Astrocyte (in vitro differentiated cells and primary cell): ENCODE data around the gene TMEM94. TPM values are rescaled to one million over a fixed set of nuclear protein-coding genes. Genes with fewer than 3 reads are reported as not detected.

Experiments
- DNase-seq: peaks from one replicate; pipeline ENCODE4 v3.0.0-alpha.2; 2010; ENCODE audit warnings: low read depth
- FAIRE-seq: peaks from 2 replicates; lab custom pipeline; 2011; peaks lifted over from hg19 to GRCh38; lab: Jason Lieb, UNC
- H2AFZ ChIP-seq: 2 replicates; pipeline ENCODE4 v1.6.0; 2012; ENCODE audit warnings: low read depth, low read length, inconsistent platforms
- H3K27ac ChIP-seq: 2 replicates; pipeline ENCODE4 v1.5.1; 2011; ENCODE audit warnings: low read depth, low read length, inconsistent platforms
- H3K27me3 ChIP-seq: 2 replicates; pipeline ENCODE4 v1.6.0; 2011; ENCODE audit warnings: low read length, inconsistent platforms; ENCODE audit not compliant: insufficient read depth
- H3K36me3 ChIP-seq: 2 replicates; pipeline ENCODE4 v1.5.1; 2011; ENCODE audit warnings: low read length, inconsistent platforms; ENCODE audit not compliant: insufficient read depth
- H3K4me1 ChIP-seq: 2 replicates; pipeline ENCODE4 v1.5.1; 2011; ENCODE audit warnings: low read length, inconsistent platforms; ENCODE audit not compliant: insufficient read depth
- H3K4me2 ChIP-seq: 2 replicates; pipeline ENCODE4 v1.6.0; 2012; ENCODE audit warnings: low read length, inconsistent platforms
- H3K4me3 ChIP-seq: 2 replicates; pipeline ENCODE4 v1.5.1; 2011; ENCODE audit warnings: low read depth, mild to moderate bottlenecking, low read length, inconsistent platforms; ENCODE audit not compliant: insufficient read depth
- H3K79me2 ChIP-seq: 2 replicates; pipeline ENCODE4 v1.6.0; 2012; ENCODE audit warnings: mild to moderate bottlenecking, low read length, inconsistent platforms; ENCODE audit not compliant: insufficient read depth
- H3K9ac ChIP-seq: 2 replicates; pipeline ENCODE4 v1.6.0; 2012; ENCODE audit warnings: mild to moderate bottlenecking, low read length, inconsistent platforms
- H3K9me3 ChIP-seq: 2 replicates; pipeline ENCODE4 v1.5.1; 2012; ENCODE audit warnings: low read depth, mild to moderate bottlenecking, low read length, inconsistent platforms; ENCODE audit not compliant: insufficient read depth
- H4K20me1 ChIP-seq: 2 replicates; pipeline ENCODE4 v1.6.0; 2012; ENCODE audit warnings: low read length, inconsistent platforms; ENCODE audit not compliant: insufficient read depth
- H3K27ac Mint-ChIP-seq: one replicate; pipeline ENCODE4 v1.8.0; 2021; ENCODE audit warnings: mild to moderate bottlenecking, mixed read lengths; ENCODE audit not compliant: unreplicated experiment
- H3K27me3 Mint-ChIP-seq: one replicate; pipeline ENCODE4 v1.8.0; 2021; ENCODE audit warnings: low read depth, mixed read lengths; ENCODE audit not compliant: unreplicated experiment
- H3K36me3 Mint-ChIP-seq: one replicate; pipeline ENCODE4 v1.8.0; 2021; ENCODE audit warnings: low read depth, mixed read lengths; ENCODE audit not compliant: unreplicated experiment
- H3K4me1 Mint-ChIP-seq: one replicate; pipeline ENCODE4 v1.8.0; 2021; ENCODE audit warnings: low read depth, mixed read lengths; ENCODE audit not compliant: unreplicated experiment
- H3K4me3 Mint-ChIP-seq: one replicate; pipeline ENCODE4 v1.8.0; 2021; ENCODE audit warnings: mild to moderate bottlenecking, moderate library complexity, mixed read lengths; ENCODE audit not compliant: unreplicated experiment
- H3K9me3 Mint-ChIP-seq: one replicate; pipeline ENCODE4 v1.8.0; 2021; ENCODE audit warnings: mild to moderate bottlenecking, mixed read lengths; ENCODE audit not compliant: unreplicated experiment
- CTCF ChIP-seq: IDR thresholded peaks from 2 replicates; pipeline ENCODE4 v1.5.1; 2011; ENCODE audit warnings: low read depth, mild to moderate bottlenecking, inconsistent platforms, low read length, moderate library complexity; ENCODE audit not compliant: insufficient read depth
- EZH2 ChIP-seq: IDR thresholded peaks from 2 replicates; pipeline ENCODE4 v1.6.1; 2012; ENCODE audit warnings: mild to moderate bottlenecking, low read length, inconsistent platforms; ENCODE audit not compliant: insufficient read depth
- total RNA-seq: library from RNA; stranded (reverse); gene quantifications from 2 replicates; pipeline ENCODE4 v1.2.1, GENCODE V29; 2021

The TMEM94 gene
- total RNA-seq, 1 donor from 2014 or later, result 52.4 TPM

GRCh38 chr17:75504347-75505151 lies 48.1 kb downstream of the TMEM94 start:
- Histone ChIP-seq H2AFZ (no peak overlapping the region), H3K9me3 (no peaks in the 10 kb centered on the region), H3K9ac (no peak overlapping the region), H3K4me1 (peaks cover 5% of the 10 kb centered on the region), H3K36me3 (no peaks in the 10 kb centered on the region), H4K20me1 (peaks cover 18% of the 10 kb centered on the region), H3K27ac (no peak overlapping the region), H3K4me2 (no peak overlapping the region), H3K79me2 (peaks cover 12% of the 10 kb centered on the region), H3K4me3 (no peak overlapping the region), H3K27me3 (no peaks in the 10 kb centered on the region)
- no peak for FAIRE-seq
- Mint-ChIP-seq H3K4me3 (no peak overlapping the region), H3K36me3 (peaks cover 7% of the 10 kb centered on the region), H3K4me1 (peaks cover 2% of the 10 kb centered on the region), H3K9me3 (no peaks in the 10 kb centered on the region), H3K27me3 (no peaks in the 10 kb centered on the region), H3K27ac (no peak overlapping the region)
- TF ChIP-seq CTCF (peak; percentile 24), EZH2 (no peak)
- DNase-seq, result no peak

GRCh38 chr17:75505152-75505409 lies 48.6 kb downstream of the TMEM94 start:
- H3K36me3 ChIP-seq, result no peaks in the 10 kb centered on the region
- H3K4me1 Mint-ChIP-seq, result peaks cover 2% of the 10 kb centered on the region
- no peaks in the 10 kb centered on the region for H3K27me3 ChIP-seq
- DNase-seq (no peak), FAIRE-seq (no peak)
- TF ChIP-seq CTCF (no peak), EZH2 (no peak)
- peaks cover 9% of the 10 kb centered on the region for H3K36me3 Mint-ChIP-seq
- H2AFZ ChIP-seq, result no peak overlapping the region
- no peaks in the 10 kb centered on the region for H3K9me3 ChIP-seq
- no peak overlapping the region for H3K9ac ChIP-seq
- H3K4me1 ChIP-seq, result peaks cover 5% of the 10 kb centered on the region
- H3K79me2 ChIP-seq, result peaks cover 14% of the 10 kb centered on the region
- no peaks in the 10 kb centered on the region for H3K27me3 Mint-ChIP-seq
- no peak overlapping the region for H3K4me2 ChIP-seq
- H4K20me1 ChIP-seq, result peaks cover 23% of the 10 kb centered on the region
- peak overlapping the region; percentile 26 for H3K27ac Mint-ChIP-seq
- H3K4me3 ChIP-seq, result no peak overlapping the region
- H3K27ac ChIP-seq, result no peak overlapping the region
- H3K4me3 Mint-ChIP-seq, result no peak overlapping the region
- H3K9me3 Mint-ChIP-seq, result no peaks in the 10 kb centered on the region

GRCh38 chr17:75505640-75506039 lies 49.2 kb downstream of the TMEM94 start:
- Histone ChIP-seq H3K9me3 (no peaks in the 10 kb centered on the region), H3K4me2 (no peak overlapping the region), H3K79me2 (peaks cover 19% of the 10 kb centered on the region), H3K4me3 (no peak overlapping the region), H2AFZ (no peak overlapping the region), H4K20me1 (peaks cover 29% of the 10 kb centered on the region), H3K4me1 (peaks cover 5% of the 10 kb centered on the region), H3K9ac (no peak overlapping the region), H3K36me3 (no peaks in the 10 kb centered on the region), H3K27ac (no peak overlapping the region), H3K27me3 (no peaks in the 10 kb centered on the region)
- H3K9me3 Mint-ChIP-seq, result no peaks in the 10 kb centered on the region
- peaks cover 2% of the 10 kb centered on the region for H3K4me1 Mint-ChIP-seq
- FAIRE-seq (no peak), DNase-seq (no peak)
- H3K27me3 Mint-ChIP-seq, result no peaks in the 10 kb centered on the region
- peaks cover 9% of the 10 kb centered on the region for H3K36me3 Mint-ChIP-seq
- H3K4me3 Mint-ChIP-seq, result no peak overlapping the region
- H3K27ac Mint-ChIP-seq, result no peak overlapping the region
- no peak for TF ChIP-seq CTCF
- no peak for TF ChIP-seq EZH2
